ENCODE measurements around the gene JMJD1C. TPM values are rescaled to one million over a fixed set of nuclear protein-coding genes. Genes with fewer than 3 reads are reported as not detected.

The JMJD1C gene
- total RNA-seq, 1 donor from 2014 or later = 143 TPM

GRCh38 chr10:63252095-63252762, 213.5 kb downstream of the JMJD1C start:
- Histone ChIP-seq H2AFZ (replicated peaks) (no peak overlapping the region), H3K4me2 (peak overlapping the region; percentile 1), H3K36me3 (no peaks in the 10 kb centered on the region), H3K27me3 (no peaks in the 10 kb centered on the region), H4K20me1 (ENCODE audit: low read depth) (peaks cover 34% of the 10 kb centered on the region), H3K79me2 (ENCODE audit: low read depth) (peaks cover 100% of the 10 kb centered on the region), H3K9me3 (ENCODE audit: low read depth) (no peaks in the 10 kb centered on the region), H3K27ac (peak overlapping the region; percentile 0), H3K4me1 (peaks cover 9% of the 10 kb centered on the region), H3K4me3 (no peak overlapping the region), H3K9ac (no peak overlapping the region), H3F3A (ENCODE audit: low read depth) (no peaks in the 10 kb centered on the region)
- Mint-ChIP-seq H3K27ac (peak overlapping the region; percentile 57), H3K4me3 (no peak overlapping the region), H3K4me1 (peaks cover 2% of the 10 kb centered on the region), H3K9me3 (peaks cover 8% of the 10 kb centered on the region), H3K36me3 (peaks cover 33% of the 10 kb centered on the region), H3K27me3 (ENCODE audit: insufficient read depth, low read depth) (peaks cover 2% of the 10 kb centered on the region)
- TF ChIP-seq CTCF (IDR thresholded peaks at IDR 0.05) (no peak), EZH2 (IDR thresholded peaks at IDR 0.05) (no peak), EZH2phosphoT487 (IDR thresholded peaks at IDR 0.05) (no peak)
- peak; percentile 31 for DNase-seq (ENCODE audit: low spot score)

- TF ChIP-seq EZH2 (IDR thresholded peaks at IDR 0.05) (no peak), EZH2phosphoT487 (IDR thresholded peaks at IDR 0.05) (no peak), CTCF (IDR thresholded peaks at IDR 0.05) (no peak)
- H3K9me3 ChIP-seq (ENCODE audit: low read depth) = no peaks in the 10 kb centered on the region
- no peak overlapping the region for H3K27ac ChIP-seq
- H3K4me1 Mint-ChIP-seq = peaks cover 2% of the 10 kb centered on the region
- H3K36me3 ChIP-seq = peaks cover 8% of the 10 kb centered on the region
- H3K4me1 ChIP-seq = peaks cover 9% of the 10 kb centered on the region
- H3K36me3 Mint-ChIP-seq = peaks cover 44% of the 10 kb centered on the region
- H2AFZ ChIP-seq (replicated peaks) = no peak overlapping the region
- H3K9me3 Mint-ChIP-seq = peaks cover 25% of the 10 kb centered on the region
- H3K4me3 ChIP-seq = no peak overlapping the region
- H3K27ac Mint-ChIP-seq = no peak overlapping the region
- H3F3A ChIP-seq (ENCODE audit: low read depth) = no peaks in the 10 kb centered on the region
- H3K4me3 Mint-ChIP-seq = no peak overlapping the region
- no peaks in the 10 kb centered on the region for H3K27me3 ChIP-seq
- H3K4me2 ChIP-seq = no peak overlapping the region
- H4K20me1 ChIP-seq (ENCODE audit: low read depth) = peaks cover 34% of the 10 kb centered on the region
- H3K9ac ChIP-seq = no peak overlapping the region
- H3K27me3 Mint-ChIP-seq (ENCODE audit: insufficient read depth, low read depth) = peaks cover 2% of the 10 kb centered on the region
- no peak for DNase-seq (ENCODE audit: low spot score)
- H3K79me2 ChIP-seq (ENCODE audit: low read depth) = peaks cover 99% of the 10 kb centered on the region
Observed at GRCh38 chr10:63250032-63250431, 215.7 kb downstream of the JMJD1C start.

- Histone ChIP-seq H3K4me3 (no peak overlapping the region), H3K9ac (no peak overlapping the region), H4K20me1 (ENCODE audit: low read depth) (peaks cover 30% of the 10 kb centered on the region), H2AFZ (replicated peaks) (no peak overlapping the region), H3F3A (ENCODE audit: low read depth) (no peaks in the 10 kb centered on the region), H3K27me3 (no peaks in the 10 kb centered on the region), H3K27ac (no peak overlapping the region), H3K79me2 (ENCODE audit: low read depth) (peaks cover 99% of the 10 kb centered on the region), H3K4me1 (peaks cover 9% of the 10 kb centered on the region), H3K9me3 (ENCODE audit: low read depth) (no peaks in the 10 kb centered on the region), H3K4me2 (no peak overlapping the region), H3K36me3 (peaks cover 8% of the 10 kb centered on the region)
- Mint-ChIP-seq H3K4me3 (no peak overlapping the region), H3K27ac (no peak overlapping the region), H3K27me3 (ENCODE audit: insufficient read depth, low read depth) (peaks cover 2% of the 10 kb centered on the region), H3K4me1 (peaks cover 2% of the 10 kb centered on the region), H3K9me3 (peaks cover 32% of the 10 kb centered on the region), H3K36me3 (peaks cover 39% of the 10 kb centered on the region)
- DNase-seq (ENCODE audit: low spot score) = no peak
- TF ChIP-seq CTCF (IDR thresholded peaks at IDR 0.05) (no peak), EZH2phosphoT487 (IDR thresholded peaks at IDR 0.05) (no peak), EZH2 (IDR thresholded peaks at IDR 0.05) (no peak)
Observed at GRCh38 chr10:63247771-63248170, 218.0 kb downstream of the JMJD1C start.
